ENCODE data around the gene EMID1. TPM values are rescaled to one million over a fixed set of nuclear protein-coding genes. Genes with fewer than 3 reads are reported as not detected.

Gene EMID1
- total RNA-seq, 1 donor from 2014 or later: 25.5 TPM

- Mint-ChIP-seq H3K4me3 (ENCODE audit: unreplicated experiment) (peak overlapping the region; percentile 97), H3K27ac (ENCODE audit: unreplicated experiment) (peak overlapping the region; percentile 82), H3K4me1 (ENCODE audit: unreplicated experiment) (peaks cover 20% of the 10 kb centered on the region), H3K27me3 (ENCODE audit: unreplicated experiment) (peaks cover 18% of the 10 kb centered on the region), H3K9me3 (ENCODE audit: unreplicated experiment) (no peaks in the 10 kb centered on the region), H3K36me3 (ENCODE audit: low read depth, unreplicated experiment) (peaks cover 14% of the 10 kb centered on the region)
- TF ChIP-seq CTCF (IDR thresholded peaks at IDR 0.05; ENCODE audit: unreplicated experiment): no peak
- DNase-seq (ENCODE audit: low spot score): peak; percentile 85
Observed at GRCh38 chr22:29306835-29307595, 101.3 kb downstream of the EMID1 start.

- Mint-ChIP-seq H3K27me3 (ENCODE audit: unreplicated experiment) (peaks cover 22% of the 10 kb centered on the region), H3K27ac (ENCODE audit: unreplicated experiment) (peak overlapping the region; percentile 82), H3K9me3 (ENCODE audit: unreplicated experiment) (no peaks in the 10 kb centered on the region), H3K4me1 (ENCODE audit: unreplicated experiment) (peaks cover 22% of the 10 kb centered on the region), H3K36me3 (ENCODE audit: low read depth, unreplicated experiment) (peaks cover 19% of the 10 kb centered on the region), H3K4me3 (ENCODE audit: unreplicated experiment) (peak overlapping the region; percentile 97)
- no peak for DNase-seq (ENCODE audit: low spot score)
- no peak for TF ChIP-seq CTCF (IDR thresholded peaks at IDR 0.05; ENCODE audit: unreplicated experiment)
Observed at GRCh38 chr22:29307596-29308147, 102.0 kb downstream of the EMID1 start.

DNA sequence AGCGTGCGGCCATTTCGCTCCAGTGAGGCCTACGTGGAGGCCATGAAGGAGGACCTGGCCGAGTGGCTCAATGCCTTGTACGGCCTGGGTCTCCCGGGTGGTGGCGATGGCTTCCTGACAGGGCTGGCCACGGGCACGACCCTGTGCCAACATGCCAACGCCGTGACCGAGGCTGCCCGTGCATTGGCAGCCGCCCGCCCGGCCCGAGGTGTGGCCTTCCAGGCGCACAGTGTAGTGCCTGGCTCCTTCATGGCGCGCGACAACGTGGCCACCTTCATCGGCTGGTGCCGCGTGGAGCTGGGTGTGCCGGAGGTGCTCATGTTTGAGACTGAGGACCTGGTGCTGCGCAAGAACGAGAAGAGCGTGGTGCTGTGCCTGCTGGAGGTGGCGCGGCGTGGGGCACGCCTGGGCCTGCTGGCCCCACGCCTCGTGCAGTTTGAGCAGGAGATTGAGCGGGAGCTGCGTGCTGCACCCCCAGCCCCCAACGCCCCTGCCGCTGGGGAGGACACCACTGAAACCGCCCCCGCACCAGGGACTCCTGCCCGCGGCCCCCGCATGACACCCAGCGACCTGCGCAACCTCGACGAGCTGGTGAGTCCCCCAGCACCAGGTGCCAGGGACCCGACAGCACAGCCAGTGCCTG lies 102.6 kb downstream of the EMID1 start:
- no peak for TF ChIP-seq CTCF (IDR thresholded peaks at IDR 0.05; ENCODE audit: unreplicated experiment)
- Mint-ChIP-seq H3K27ac (ENCODE audit: unreplicated experiment) (no peak overlapping the region), H3K4me3 (ENCODE audit: unreplicated experiment) (peak overlapping the region; percentile 97), H3K36me3 (ENCODE audit: low read depth, unreplicated experiment) (peaks cover 22% of the 10 kb centered on the region), H3K9me3 (ENCODE audit: unreplicated experiment) (no peaks in the 10 kb centered on the region), H3K4me1 (ENCODE audit: unreplicated experiment) (peaks cover 26% of the 10 kb centered on the region), H3K27me3 (ENCODE audit: unreplicated experiment) (peaks cover 24% of the 10 kb centered on the region)
- DNase-seq (ENCODE audit: low spot score): no peak

DNA sequence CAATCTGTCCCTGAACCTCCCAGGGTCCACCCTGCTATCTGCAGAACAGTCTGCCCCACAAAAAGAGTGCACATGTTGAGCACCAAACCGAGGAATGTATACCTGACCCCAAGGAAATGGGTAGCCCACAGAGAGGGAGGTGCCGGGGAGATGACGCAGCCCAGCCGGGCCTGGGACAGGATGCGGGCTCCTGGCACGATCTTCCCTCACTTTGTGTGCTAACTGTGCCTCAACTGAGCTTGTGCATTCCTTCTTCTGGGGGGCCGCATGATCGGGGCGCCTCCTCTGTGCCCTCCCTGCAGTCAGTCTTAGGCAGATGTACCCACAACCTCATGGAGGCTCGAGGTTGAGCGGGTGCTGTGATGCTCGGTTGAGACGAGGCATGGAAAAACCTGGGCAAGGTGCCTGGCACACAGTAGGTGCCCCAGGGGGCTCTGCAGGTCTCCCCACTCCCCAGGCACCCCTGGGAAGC lies 103.1 kb downstream of the EMID1 start:
- H3K4me3 Mint-ChIP-seq (ENCODE audit: unreplicated experiment): peak overlapping the region; percentile 62
- H3K9me3 Mint-ChIP-seq (ENCODE audit: unreplicated experiment): no peaks in the 10 kb centered on the region
- TF ChIP-seq CTCF (IDR thresholded peaks at IDR 0.05; ENCODE audit: unreplicated experiment): no peak
- peaks cover 24% of the 10 kb centered on the region for H3K36me3 Mint-ChIP-seq (ENCODE audit: low read depth, unreplicated experiment)
- DNase-seq (ENCODE audit: low spot score): no peak
- H3K4me1 Mint-ChIP-seq (ENCODE audit: unreplicated experiment): peaks cover 30% of the 10 kb centered on the region
- H3K27me3 Mint-ChIP-seq (ENCODE audit: unreplicated experiment): peaks cover 28% of the 10 kb centered on the region
- no peak overlapping the region for H3K27ac Mint-ChIP-seq (ENCODE audit: unreplicated experiment)

Other genes starting within 250 kb of the EMID1 start
- not detected for gene C22orf31, start 144.1 kb upstream of the EMID1 start, total RNA-seq (ENCODE audit: unreplicated experiment)
- gene KREMEN1, start 132.9 kb upstream of the EMID1 start, total RNA-seq (ENCODE audit: unreplicated experiment): 3.1 TPM
- gene RHBDD3, start 62.1 kb downstream of the EMID1 start, total RNA-seq (ENCODE audit: unreplicated experiment): 56.5 TPM
- gene EWSR1, start 62.4 kb downstream of the EMID1 start, total RNA-seq (ENCODE audit: unreplicated experiment): 307 TPM
- gene GAS2L1, start 100.8 kb downstream of the EMID1 start, total RNA-seq (ENCODE audit: unreplicated experiment): 33.6 TPM
- 30.1 TPM for gene RASL10A, start 109.8 kb downstream of the EMID1 start, total RNA-seq (ENCODE audit: unreplicated experiment)
- gene AP1B1, start 182.7 kb downstream of the EMID1 start, total RNA-seq (ENCODE audit: unreplicated experiment): 316 TPM
- not detected for gene RFPL1, start 232.7 kb downstream of the EMID1 start, total RNA-seq (ENCODE audit: unreplicated experiment)

All from endothelial cell (in vitro differentiated cells).